Measurements from ENCODE around the gene RGS1. TPM values are rescaled to one million over a fixed set of nuclear protein-coding genes. Genes with fewer than 3 reads are reported as not detected.
A peak's percentile ranks its signal among the peaks of the same experiment; 100 is the strongest.

The RGS1 gene
- total RNA-seq, 2 donors from 2014 or later = 43.0 to 57.3 TPM

DNA sequence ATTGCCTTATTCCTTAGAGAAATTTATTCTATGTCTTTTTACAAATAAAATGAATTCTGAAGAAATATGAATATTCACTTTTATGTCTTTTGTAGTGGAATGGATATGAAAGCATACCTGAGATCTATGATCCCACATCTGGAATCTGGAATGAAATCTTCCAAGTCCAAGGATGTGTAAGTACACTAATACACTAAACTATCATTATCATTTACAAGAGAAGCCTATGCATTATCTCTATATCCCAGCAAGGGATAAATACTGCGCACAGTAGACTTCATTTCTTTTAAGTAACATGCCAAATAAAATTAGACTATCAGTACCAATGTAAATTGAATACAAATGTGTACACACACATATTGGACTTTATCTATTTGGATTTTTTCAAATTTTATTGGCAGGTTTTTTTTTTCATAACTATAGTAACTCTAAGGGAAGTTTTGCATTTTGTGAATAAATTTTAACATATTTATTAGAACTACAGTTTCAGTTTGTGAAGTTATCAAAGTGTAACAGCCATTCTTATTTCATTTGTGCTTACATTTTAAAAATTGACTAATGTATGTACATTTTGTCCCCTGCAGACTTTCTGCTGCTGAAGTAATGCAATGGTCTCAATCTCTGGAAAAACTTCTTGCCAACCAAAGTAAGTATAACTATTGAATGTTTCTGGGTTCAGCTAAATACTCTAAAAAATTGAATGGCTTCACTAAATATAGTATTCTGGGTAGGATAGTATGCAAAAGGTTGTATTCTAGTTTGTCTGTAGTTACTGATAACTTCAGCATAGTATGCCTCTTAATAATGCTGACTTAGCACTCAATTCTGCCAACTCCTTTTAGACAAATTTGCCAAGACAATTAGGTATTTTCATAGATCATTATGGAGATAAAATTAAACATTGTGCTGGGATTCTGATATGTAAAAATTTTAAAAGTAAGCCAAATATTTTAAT lies 894 bp downstream of the RGS1 start:
- H3K4me3 ChIP-seq = no peak overlapping the region
- intact Hi-C loops (cut with DNase I) = loop anchor here (10.0 kb wide), 1 partner anchor 228 kb away; the partner anchor contains the start of gene RGS2
- DNase-seq (ENCODE audit: low spot score) = no peak
- TF ChIP-seq, protein P1, sequence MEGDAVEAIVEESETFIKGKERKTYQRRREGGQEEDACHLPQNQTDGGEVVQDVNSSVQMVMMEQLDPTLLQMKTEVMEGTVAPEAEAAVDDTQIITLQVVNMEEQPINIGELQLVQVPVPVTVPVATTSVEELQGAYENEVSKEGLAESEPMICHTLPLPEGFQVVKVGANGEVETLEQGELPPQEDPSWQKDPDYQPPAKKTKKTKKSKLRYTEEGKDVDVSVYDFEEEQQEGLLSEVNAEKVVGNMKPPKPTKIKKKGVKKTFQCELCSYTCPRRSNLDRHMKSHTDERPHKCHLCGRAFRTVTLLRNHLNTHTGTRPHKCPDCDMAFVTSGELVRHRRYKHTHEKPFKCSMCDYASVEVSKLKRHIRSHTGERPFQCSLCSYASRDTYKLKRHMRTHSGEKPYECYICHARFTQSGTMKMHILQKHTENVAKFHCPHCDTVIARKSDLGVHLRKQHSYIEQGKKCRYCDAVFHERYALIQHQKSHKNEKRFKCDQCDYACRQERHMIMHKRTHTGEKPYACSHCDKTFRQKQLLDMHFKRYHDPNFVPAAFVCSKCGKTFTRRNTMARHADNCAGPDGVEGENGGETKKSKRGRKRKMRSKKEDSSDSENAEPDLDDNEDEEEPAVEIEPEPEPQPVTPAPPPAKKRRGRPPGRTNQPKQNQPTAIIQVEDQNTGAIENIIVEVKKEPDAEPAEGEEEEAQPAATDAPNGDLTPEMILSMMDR (IDR thresholded peaks at IDR 0.05) = no peak
- TF ChIP-seq POLR2A (IDR thresholded peaks at IDR 0.05) (no peak), POLR2AphosphoS5 (IDR thresholded peaks at IDR 0.05) (no peak)
- no peaks in the 10 kb centered on the region for H3K27me3 ChIP-seq (replicated peaks; ENCODE audit: insufficient read depth)
- WGBS = 96% methylated on average over 1 of the region's 1 CpG
- H3K36me3 ChIP-seq = no peaks in the 10 kb centered on the region
- no peak overlapping the region for H3K27ac ChIP-seq
- H3K9me3 ChIP-seq = no peaks in the 10 kb centered on the region
- peaks cover 3% of the 10 kb centered on the region for H3K4me1 ChIP-seq (replicated peaks)

DNA sequence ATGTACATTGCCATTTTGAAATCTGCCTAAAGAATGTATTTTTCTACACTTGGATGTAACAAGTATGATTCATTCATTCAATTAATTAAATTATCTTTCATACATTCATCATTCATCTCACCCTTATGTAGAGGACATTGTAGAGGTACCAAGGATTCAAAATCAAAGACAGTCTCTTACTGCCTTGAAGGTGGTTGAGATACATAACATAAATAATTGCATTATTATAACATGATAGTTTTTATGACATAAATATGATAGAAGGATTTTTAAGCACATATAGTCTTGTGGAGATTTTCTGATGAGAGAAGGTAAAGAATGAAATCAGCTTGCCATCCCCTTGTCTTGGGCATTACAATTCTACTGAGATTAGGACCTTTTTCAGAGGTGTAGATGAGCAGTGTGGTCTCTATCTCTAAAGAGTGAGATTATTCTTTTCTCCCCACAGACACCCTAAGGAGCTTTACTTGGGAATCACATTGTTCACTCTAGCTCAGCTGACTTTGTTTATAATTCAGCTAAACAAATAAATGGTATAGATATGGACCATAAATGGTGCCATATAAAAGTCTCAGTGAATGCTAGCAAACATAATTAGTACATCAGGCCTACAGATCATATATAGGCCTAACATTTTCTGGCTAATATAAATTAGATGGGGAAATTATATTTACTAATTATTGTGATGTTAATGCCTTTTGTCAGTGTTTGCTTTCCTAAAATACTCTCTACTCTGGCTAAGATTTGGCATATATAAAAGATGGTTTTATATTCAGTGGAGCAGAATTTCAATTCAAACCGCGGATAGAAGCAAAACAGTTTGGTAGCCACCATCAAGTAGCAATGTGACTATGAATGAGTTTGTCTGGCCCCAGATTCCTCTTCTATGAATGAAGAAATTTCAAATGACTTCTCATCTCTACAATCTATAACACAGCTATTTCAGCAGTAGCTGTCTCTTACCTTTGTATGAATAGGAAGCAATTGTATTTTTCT lies 1.9 kb downstream of the RGS1 start:
- no peaks in the 10 kb centered on the region for H3K27me3 ChIP-seq (replicated peaks; ENCODE audit: insufficient read depth)
- no peak overlapping the region for H3K27ac ChIP-seq
- H3K36me3 ChIP-seq = no peaks in the 10 kb centered on the region
- intact Hi-C loops (cut with DNase I) = loop anchor here (10.0 kb wide), 1 partner anchor 227 kb away; the partner anchor contains the start of gene RGS2
- no peaks in the 10 kb centered on the region for H3K9me3 ChIP-seq
- no peak overlapping the region for H3K4me3 ChIP-seq
- TF ChIP-seq POLR2A (IDR thresholded peaks at IDR 0.05) = no peak
- TF ChIP-seq, protein P1 (IDR thresholded peaks at IDR 0.05) = no peak
- no peak for TF ChIP-seq POLR2AphosphoS5 (IDR thresholded peaks at IDR 0.05)
- WGBS = 96% methylated on average over 2 of the region's 2 CpGs
- no peak for DNase-seq (ENCODE audit: low spot score)
- H3K4me1 ChIP-seq (replicated peaks) = peaks cover 3% of the 10 kb centered on the region

DNA sequence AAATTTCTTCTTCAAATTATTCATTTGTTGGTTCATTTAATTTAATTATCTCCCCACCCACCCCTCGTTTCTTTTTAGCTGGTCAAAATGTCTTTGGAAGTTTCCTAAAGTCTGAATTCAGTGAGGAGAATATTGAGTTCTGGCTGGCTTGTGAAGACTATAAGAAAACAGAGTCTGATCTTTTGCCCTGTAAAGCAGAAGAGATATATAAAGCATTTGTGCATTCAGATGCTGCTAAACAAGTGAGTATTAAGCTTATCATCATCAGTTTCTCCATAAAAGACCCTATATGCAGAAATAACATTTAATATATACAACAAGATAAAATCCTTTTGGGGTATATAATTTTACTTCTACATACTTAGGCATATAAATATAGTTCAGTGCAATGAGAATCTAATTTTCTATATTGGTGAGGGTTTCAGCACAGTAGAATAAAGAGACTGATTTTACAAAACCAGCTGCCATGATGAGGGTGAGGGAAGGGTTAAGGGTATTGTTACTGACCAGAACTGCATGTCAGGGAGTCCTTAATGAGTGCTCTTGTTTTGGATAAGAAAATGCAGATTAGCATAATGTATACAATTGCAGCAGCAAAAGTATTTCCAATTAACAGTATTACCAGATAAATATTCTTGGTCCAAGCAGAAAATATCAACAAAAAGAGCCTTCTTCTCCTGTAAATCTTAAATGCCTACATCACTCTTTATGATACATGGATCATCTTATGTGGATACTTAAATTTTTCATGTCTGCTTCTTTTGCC lies 2.8 kb downstream of the RGS1 start:
- intact Hi-C loops (cut with DNase I) = loop anchor here (10.0 kb wide), 1 partner anchor 226 kb away; the partner anchor contains the start of gene RGS2
- peaks cover 3% of the 10 kb centered on the region for H3K4me1 ChIP-seq (replicated peaks)
- no peak for DNase-seq (ENCODE audit: low spot score)
- no peaks in the 10 kb centered on the region for H3K36me3 ChIP-seq
- no peak for TF ChIP-seq POLR2AphosphoS5 (IDR thresholded peaks at IDR 0.05)
- TF ChIP-seq POLR2A (IDR thresholded peaks at IDR 0.05) = no peak
- TF ChIP-seq, protein P1 (IDR thresholded peaks at IDR 0.05) = no peak
- no peaks in the 10 kb centered on the region for H3K9me3 ChIP-seq
- WGBS = 61% methylated on average over 1 of the region's 1 CpG
- no peak overlapping the region for H3K27ac ChIP-seq
- no peaks in the 10 kb centered on the region for H3K27me3 ChIP-seq (replicated peaks; ENCODE audit: insufficient read depth)
- H3K4me3 ChIP-seq = no peak overlapping the region

DNA sequence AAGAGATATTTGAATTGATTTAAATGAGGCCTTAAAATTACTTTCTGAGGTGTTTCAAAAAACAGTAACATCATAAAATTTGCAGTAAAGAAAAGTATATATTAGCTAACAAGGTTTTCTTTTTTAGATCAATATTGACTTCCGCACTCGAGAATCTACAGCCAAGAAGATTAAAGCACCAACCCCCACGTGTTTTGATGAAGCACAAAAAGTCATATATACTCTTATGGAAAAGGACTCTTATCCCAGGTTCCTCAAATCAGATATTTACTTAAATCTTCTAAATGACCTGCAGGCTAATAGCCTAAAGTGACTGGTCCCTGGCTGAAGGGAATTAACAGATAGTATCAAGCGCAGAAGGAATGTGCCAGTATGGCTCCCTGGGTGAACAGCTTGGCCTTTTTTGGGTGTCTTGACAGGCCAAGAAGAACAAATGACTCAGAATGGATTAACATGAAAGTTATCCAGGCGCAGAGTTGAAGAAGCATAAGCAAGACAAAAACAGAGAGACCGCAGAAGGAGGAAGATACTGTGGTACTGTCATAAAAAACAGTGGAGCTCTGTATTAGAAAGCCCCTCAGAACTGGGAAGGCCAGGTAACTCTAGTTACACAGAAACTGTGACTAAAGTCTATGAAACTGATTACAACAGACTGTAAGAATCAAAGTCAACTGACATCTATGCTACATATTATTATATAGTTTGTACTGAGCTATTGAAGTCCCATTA lies 3.6 kb downstream of the RGS1 start:
- no peak overlapping the region for H3K4me3 ChIP-seq
- intact Hi-C loops (cut with DNase I) = loop anchor here (10.0 kb wide), 1 partner anchor 226 kb away; the partner anchor contains the start of gene RGS2
- no peak overlapping the region for H3K27ac ChIP-seq
- H3K4me1 ChIP-seq (replicated peaks) = peaks cover 3% of the 10 kb centered on the region
- no peaks in the 10 kb centered on the region for H3K27me3 ChIP-seq (replicated peaks; ENCODE audit: insufficient read depth)
- no peaks in the 10 kb centered on the region for H3K9me3 ChIP-seq
- DNase-seq (ENCODE audit: low spot score) = no peak
- no peaks in the 10 kb centered on the region for H3K36me3 ChIP-seq
- WGBS = 51% methylated on average over 6 of the region's 6 CpGs
- TF ChIP-seq POLR2AphosphoS5 (IDR thresholded peaks at IDR 0.05) (peak; percentile 8), POLR2A (IDR thresholded peaks at IDR 0.05) (no peak)
